ENCODE measurements around the gene LITAF. TPM values are rescaled to one million over a fixed set of nuclear protein-coding genes. Genes with fewer than 3 reads are reported as not detected.
"Not testable (repeated sequence)": the region's sequence is repeated elsewhere in the genome, so short reads cannot be mapped to it uniquely, and the experiment has no call there.

The LITAF gene
- total RNA-seq, 1 donor from 2014 or later: 242 TPM

GRCh38 chr16:11521055-11521454 lies 65.7 kb downstream of the LITAF start:
- Histone ChIP-seq H3K4me1 (no peaks in the 10 kb centered on the region), H3K4me3 (no peak overlapping the region), H3K27ac (no peak overlapping the region), H3K36me3 (no peaks in the 10 kb centered on the region), H3K9me3 (peaks cover 9% of the 10 kb centered on the region), H3K27me3 (no peaks in the 10 kb centered on the region)
- no peak for DNase-seq
- intact Hi-C loops (cut with DNase I): no loop called here
- TF ChIP-seq CTCF (IDR thresholded peaks at IDR 0.05): no peak
- no peak for ATAC-seq

GRCh38 chr16:11520442-11520841 lies 66.3 kb downstream of the LITAF start:
- intact Hi-C loops (cut with DNase I): no loop called here

GRCh38 chr16:11517961-11518360 lies 68.8 kb downstream of the LITAF start:
- H3K36me3 ChIP-seq: no peaks in the 10 kb centered on the region
- no peak overlapping the region for H3K4me3 ChIP-seq
- no peak for DNase-seq
- H3K9me3 ChIP-seq: peaks cover 9% of the 10 kb centered on the region
- no peaks in the 10 kb centered on the region for H3K27me3 ChIP-seq
- no peaks in the 10 kb centered on the region for H3K4me1 ChIP-seq
- no peak for TF ChIP-seq CTCF (IDR thresholded peaks at IDR 0.05)
- ATAC-seq: no peak
- intact Hi-C loops (cut with DNase I): no loop called here
- no peak overlapping the region for H3K27ac ChIP-seq

More at GRCh38 chr16:11520442-11520841, 66.3 kb downstream of the LITAF start:
- ATAC-seq: no peak
- no peak for TF ChIP-seq CTCF (IDR thresholded peaks at IDR 0.05)
- H3K27ac ChIP-seq: no peak overlapping the region
- H3K4me1 ChIP-seq: no peaks in the 10 kb centered on the region
- peaks cover 9% of the 10 kb centered on the region for H3K9me3 ChIP-seq
- no peaks in the 10 kb centered on the region for H3K36me3 ChIP-seq
- DNase-seq: no peak
- H3K27me3 ChIP-seq: no peaks in the 10 kb centered on the region
- no peak overlapping the region for H3K4me3 ChIP-seq

GRCh38 chr16:11515540-11516430 lies 70.9 kb downstream of the LITAF start:
- Histone ChIP-seq H3K27me3 (no peaks in the 10 kb centered on the region), H3K27ac (no peak overlapping the region), H3K4me3 (no peak overlapping the region), H3K9me3 (peaks cover under 1% of the 10 kb centered on the region), H3K4me1 (no peaks in the 10 kb centered on the region), H3K36me3 (no peaks in the 10 kb centered on the region)
- no peak for DNase-seq
- intact Hi-C loops (cut with DNase I): no loop called here
- ATAC-seq: peak; percentile 31
- TF ChIP-seq CTCF (IDR thresholded peaks at IDR 0.05): no peak

- no peak overlapping the region for H3K4me3 ChIP-seq
- no peak overlapping the region for H3K27ac ChIP-seq
- ATAC-seq (no peak), DNase-seq (peak; percentile 60)
- no peak for TF ChIP-seq CTCF (IDR thresholded peaks at IDR 0.05)
- intact Hi-C loops (cut with DNase I): no loop called here
- no peaks in the 10 kb centered on the region for H3K27me3 ChIP-seq
- no peaks in the 10 kb centered on the region for H3K4me1 ChIP-seq
- H3K9me3 ChIP-seq: no peaks in the 10 kb centered on the region
- no peaks in the 10 kb centered on the region for H3K36me3 ChIP-seq
These were observed 72.4 kb downstream of the LITAF start for GRCh38 chr16:11514283-11514682.

GRCh38 chr16:11513366-11513765 lies 73.4 kb downstream of the LITAF start:
- H3K27me3 ChIP-seq; H3K4me3 ChIP-seq; H3K4me1 ChIP-seq; DNase-seq; H3K27ac ChIP-seq; ATAC-seq; H3K36me3 ChIP-seq; intact Hi-C loops (cut with DNase I); H3K9me3 ChIP-seq: not testable (repeated sequence)

Measured in upper lobe of right lung (tissue), 1 donor.